Esophagus muscularis mucosa (tissue), 4 donors: ENCODE measurements around the gene SPARC.
"Not testable (repeated sequence)": the region's sequence is repeated elsewhere in the genome, so short reads cannot be mapped to it uniquely, and the experiment has no call there.

Experiments used
- EP300 ChIP-seq: sonication (generic); formaldehyde crosslinking; IDR thresholded peaks from one replicate; pipeline ENCODE4 v1.6.1; 2017; ENCODE audit warnings: antibody characterized with exemption
- POLR2AphosphoS5 ChIP-seq, 2 donors: sonication (generic); formaldehyde crosslinking; IDR thresholded peaks; one replicate each; pipeline ENCODE4 v1.6.1; 2017; ENCODE audit warnings: antibody characterized with exemption in 2 of 2
- TF ChIP-seq, protein P1 (sequence below), 3 experiments: fragments of 200-600 bp in 2 of 3; fragments of 450-650 bp in 1 of 3; sonication (generic) in 2 of 3; IDR thresholded peaks; one replicate each; pipeline ENCODE4 v1.5.1; 2017 to 2019; ENCODE audit warnings: antibody characterized with exemption in 3 of 3, mild to moderate bottlenecking in 2 of 3, moderate library complexity in 1 of 3

- TF ChIP-seq EP300; POLR2AphosphoS5 (IDR thresholded peaks at IDR 0.05): not testable (repeated sequence)
- TF ChIP-seq, protein P1, sequence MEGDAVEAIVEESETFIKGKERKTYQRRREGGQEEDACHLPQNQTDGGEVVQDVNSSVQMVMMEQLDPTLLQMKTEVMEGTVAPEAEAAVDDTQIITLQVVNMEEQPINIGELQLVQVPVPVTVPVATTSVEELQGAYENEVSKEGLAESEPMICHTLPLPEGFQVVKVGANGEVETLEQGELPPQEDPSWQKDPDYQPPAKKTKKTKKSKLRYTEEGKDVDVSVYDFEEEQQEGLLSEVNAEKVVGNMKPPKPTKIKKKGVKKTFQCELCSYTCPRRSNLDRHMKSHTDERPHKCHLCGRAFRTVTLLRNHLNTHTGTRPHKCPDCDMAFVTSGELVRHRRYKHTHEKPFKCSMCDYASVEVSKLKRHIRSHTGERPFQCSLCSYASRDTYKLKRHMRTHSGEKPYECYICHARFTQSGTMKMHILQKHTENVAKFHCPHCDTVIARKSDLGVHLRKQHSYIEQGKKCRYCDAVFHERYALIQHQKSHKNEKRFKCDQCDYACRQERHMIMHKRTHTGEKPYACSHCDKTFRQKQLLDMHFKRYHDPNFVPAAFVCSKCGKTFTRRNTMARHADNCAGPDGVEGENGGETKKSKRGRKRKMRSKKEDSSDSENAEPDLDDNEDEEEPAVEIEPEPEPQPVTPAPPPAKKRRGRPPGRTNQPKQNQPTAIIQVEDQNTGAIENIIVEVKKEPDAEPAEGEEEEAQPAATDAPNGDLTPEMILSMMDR (IDR thresholded peaks at IDR 0.05), result not testable (repeated sequence)
Observed at GRCh38 chr5:151680156-151680505, 6.6 kb downstream of the SPARC start.
